Glomerular visceral epithelial cell (primary cell): Measurements from ENCODE around the gene GABRG3.

Experiments
- DNase-seq: peaks from one replicate; pipeline ENCODE4 v3.0.0-alpha.2; 2016; ENCODE audit errors: extremely low spot score

Gene GABRG3

GRCh38 chr15:26970712-26971210 is at the start of gene GABRG3:
GABRG3 (plus strand) TSS chr15:26971181.
- no peak for DNase-seq

- DNase-seq = no peak
Observed at GRCh38 chr15:26921433-26921832, 49.5 kb upstream of the GABRG3 start.

GRCh38 chr15:26926081-26926480 is 44.9 kb upstream of the GABRG3 start:
- no peak for DNase-seq

- DNase-seq = no peak
Observed at GRCh38 chr15:26928051-26928450, 42.9 kb upstream of the GABRG3 start.

- DNase-seq = no peak
Observed at GRCh38 chr15:26929588-26929987, 41.4 kb upstream of the GABRG3 start.

GRCh38 chr15:26934848-26935247 is 36.1 kb upstream of the GABRG3 start:
- DNase-seq = no peak

- no peak for DNase-seq
Observed at GRCh38 chr15:26935322-26935721, 35.7 kb upstream of the GABRG3 start.

- DNase-seq = no peak
Observed at GRCh38 chr15:26936502-26936901, 34.5 kb upstream of the GABRG3 start.

GRCh38 chr15:26937134-26937533 is 33.8 kb upstream of the GABRG3 start:
- no peak for DNase-seq

- DNase-seq = no peak
Observed at GRCh38 chr15:26939398-26939797, 31.6 kb upstream of the GABRG3 start.

GRCh38 chr15:26941489-26941888 is 29.5 kb upstream of the GABRG3 start:
- no peak for DNase-seq

GRCh38 chr15:26943866-26944265 is 27.1 kb upstream of the GABRG3 start:
- no peak for DNase-seq

- no peak for DNase-seq
Observed at GRCh38 chr15:26945046-26945445, 25.9 kb upstream of the GABRG3 start.

GRCh38 chr15:26950001-26950400 is 21.0 kb upstream of the GABRG3 start:
- no peak for DNase-seq

GRCh38 chr15:26954403-26954802 is 16.6 kb upstream of the GABRG3 start:
- DNase-seq = no peak

GRCh38 chr15:26967719-26968269 is 3.2 kb upstream of the GABRG3 start:
- DNase-seq = no peak

- DNase-seq = no peak
Observed at GRCh38 chr15:26968806-26969205, 2.2 kb upstream of the GABRG3 start.

GRCh38 chr15:26971271-26972018 is 464 bp downstream of the GABRG3 start:
- no peak for DNase-seq

- no peak for DNase-seq
Observed at GRCh38 chr15:26972636-26973035, 1.7 kb downstream of the GABRG3 start.

- DNase-seq = no peak
Observed at GRCh38 chr15:26974120-26974780, 3.3 kb downstream of the GABRG3 start.

- no peak for DNase-seq
Observed at GRCh38 chr15:26981492-26981891, 10.5 kb downstream of the GABRG3 start.

- no peak for DNase-seq
Observed at GRCh38 chr15:26983822-26984221, 12.8 kb downstream of the GABRG3 start.

GRCh38 chr15:26985050-26985449 is 14.1 kb downstream of the GABRG3 start:
- DNase-seq = no peak
